SJCRH30 (cell line): ENCODE data around the gene GRIK3. TPM values are rescaled to one million over a fixed set of nuclear protein-coding genes. Genes with fewer than 3 reads are reported as not detected.

Experiments used
- DNase-seq, 2 experiments: peaks; one replicate each; pipeline ENCODE4 v3.0.0-alpha.2; 2015 to 2020
- H3K27ac ChIP-seq: fragments of 250-450 bp; sonication (Bioruptor Pico); 2 replicates; pipeline ENCODE4 v1.5.1; 2020; ENCODE audit warnings: mild to moderate bottlenecking, moderate library complexity
- H3K27me3 ChIP-seq: fragments of 250-450 bp; sonication (Bioruptor Pico); 2 replicates; pipeline ENCODE4 v1.5.1; 2020; ENCODE audit warnings: mild to moderate bottlenecking, moderate library complexity
- H3K36me3 ChIP-seq: fragments of 250-450 bp; sonication (Bioruptor Pico); 2 replicates; pipeline ENCODE4 v1.5.1; 2020; ENCODE audit warnings: mild to moderate bottlenecking, moderate library complexity
- H3K4me1 ChIP-seq: fragments of 250-450 bp; sonication (Bioruptor Pico); 2 replicates; pipeline ENCODE4 v1.5.1; 2020; ENCODE audit warnings: mild to moderate bottlenecking, moderate library complexity
- H3K4me3 ChIP-seq: fragments of 250-450 bp; sonication (Bioruptor Pico); 2 replicates; pipeline ENCODE4 v1.5.1; 2020; ENCODE audit warnings: mild to moderate bottlenecking, moderate library complexity
- H3K9me3 ChIP-seq: fragments of 250-450 bp; sonication (Bioruptor Pico); replicated peaks from 2 replicates; pipeline ENCODE4 v1.5.1; 2020; ENCODE audit warnings: mild to moderate bottlenecking, moderate library complexity
- total RNA-seq: library from RNA; depleted of rRNA; stranded (reverse); fragments of >200 nt; shearing (Covaris generic); gene quantifications from 2 replicates; pipeline ENCODE4 v1.2.3, GENCODE V29; 2014

The GRIK3 gene
- total RNA-seq, 1 experiment from 2014 or later = not detected

GRCh38 chr1:36889478-36890226 is 144.7 kb downstream of the GRIK3 start:
- Histone ChIP-seq H3K36me3 (no peaks in the 10 kb centered on the region), H3K9me3 (no peaks in the 10 kb centered on the region)
- no peak for DNase-seq

GRCh38 chr1:36888811-36889477 is 145.4 kb downstream of the GRIK3 start:
- Histone ChIP-seq H3K27me3 (peaks cover 4% of the 10 kb centered on the region; the same call in 1 of the 2 replicates), H3K27ac (no peak overlapping the region), H3K4me1 (no peaks in the 10 kb centered on the region), H3K36me3 (no peaks in the 10 kb centered on the region), H3K9me3 (no peaks in the 10 kb centered on the region), H3K4me3 (no peak overlapping the region)
- DNase-seq = no peak

More at GRCh38 chr1:36889478-36890226, 144.7 kb downstream of the GRIK3 start:
- no peak overlapping the region for H3K4me3 ChIP-seq
- peaks cover 4% of the 10 kb centered on the region; the same call in 1 of the 2 replicates for H3K27me3 ChIP-seq
- H3K4me1 ChIP-seq = no peaks in the 10 kb centered on the region
- no peak overlapping the region for H3K27ac ChIP-seq

- H3K27me3 ChIP-seq = peaks cover 11% of the 10 kb centered on the region; the same call in 1 of the 2 replicates
- no peak overlapping the region for H3K4me3 ChIP-seq
- no peaks in the 10 kb centered on the region for H3K36me3 ChIP-seq
- H3K9me3 ChIP-seq = no peaks in the 10 kb centered on the region
- no peaks in the 10 kb centered on the region for H3K4me1 ChIP-seq
- H3K27ac ChIP-seq = no peak overlapping the region
- DNase-seq = no peak
Measured at GRCh38 chr1:36885540-36886357, 148.6 kb downstream of the GRIK3 start.

- no peaks in the 10 kb centered on the region for H3K9me3 ChIP-seq
- no peak for DNase-seq
- H3K36me3 ChIP-seq = no peaks in the 10 kb centered on the region
- H3K27me3 ChIP-seq = peaks cover 11% of the 10 kb centered on the region; the same call in 1 of the 2 replicates
- no peaks in the 10 kb centered on the region for H3K4me1 ChIP-seq
- no peak overlapping the region for H3K4me3 ChIP-seq
- no peak overlapping the region for H3K27ac ChIP-seq
Measured at GRCh38 chr1:36884801-36885200, 149.5 kb downstream of the GRIK3 start.

GRCh38 chr1:36884029-36884701 is 150.2 kb downstream of the GRIK3 start:
- H3K4me3 ChIP-seq = no peak overlapping the region
- no peak for DNase-seq

GRCh38 chr1:36883315-36883949 is 150.9 kb downstream of the GRIK3 start:
- no peaks in the 10 kb centered on the region for H3K9me3 ChIP-seq
- no peak overlapping the region for H3K27ac ChIP-seq
- no peaks in the 10 kb centered on the region for H3K36me3 ChIP-seq
- H3K27me3 ChIP-seq = peaks cover 7% of the 10 kb centered on the region; the same call in 1 of the 2 replicates
- H3K4me1 ChIP-seq = no peaks in the 10 kb centered on the region
- no peak for DNase-seq
- H3K4me3 ChIP-seq = no peak overlapping the region

More at GRCh38 chr1:36884029-36884701, 150.2 kb downstream of the GRIK3 start:
- no peaks in the 10 kb centered on the region for H3K36me3 ChIP-seq
- no peak overlapping the region for H3K27ac ChIP-seq
- H3K9me3 ChIP-seq = no peaks in the 10 kb centered on the region
- no peaks in the 10 kb centered on the region for H3K4me1 ChIP-seq
- peaks cover 11% of the 10 kb centered on the region; the same call in 1 of the 2 replicates for H3K27me3 ChIP-seq

- Histone ChIP-seq H3K27me3 (peaks cover 7% of the 10 kb centered on the region), H3K27ac (no peak overlapping the region), H3K36me3 (no peaks in the 10 kb centered on the region), H3K4me1 (no peaks in the 10 kb centered on the region), H3K4me3 (no peak overlapping the region), H3K9me3 (no peaks in the 10 kb centered on the region)
- DNase-seq = no peak
Measured at GRCh38 chr1:36882536-36883285, 151.6 kb downstream of the GRIK3 start.

- peaks cover 7% of the 10 kb centered on the region for H3K27me3 ChIP-seq
- no peaks in the 10 kb centered on the region for H3K36me3 ChIP-seq
- no peak overlapping the region for H3K4me3 ChIP-seq
- H3K27ac ChIP-seq = no peak overlapping the region
- H3K4me1 ChIP-seq = no peaks in the 10 kb centered on the region
- DNase-seq = no peak
- H3K9me3 ChIP-seq = no peaks in the 10 kb centered on the region
Measured at GRCh38 chr1:36881541-36881940, 152.8 kb downstream of the GRIK3 start.

GRCh38 chr1:36881068-36881405 is 153.3 kb downstream of the GRIK3 start:
- Histone ChIP-seq H3K27ac (no peak overlapping the region), H3K9me3 (no peaks in the 10 kb centered on the region), H3K4me3 (no peak overlapping the region), H3K4me1 (no peaks in the 10 kb centered on the region), H3K36me3 (no peaks in the 10 kb centered on the region), H3K27me3 (peaks cover 7% of the 10 kb centered on the region)
- no peak for DNase-seq

- Histone ChIP-seq H3K4me1 (no peaks in the 10 kb centered on the region), H3K36me3 (no peaks in the 10 kb centered on the region), H3K4me3 (no peak overlapping the region), H3K27me3 (peaks cover 7% of the 10 kb centered on the region), H3K27ac (no peak overlapping the region), H3K9me3 (no peaks in the 10 kb centered on the region)
- DNase-seq = no peak
Measured at GRCh38 chr1:36880155-36881067, 153.9 kb downstream of the GRIK3 start.

- H3K9me3 ChIP-seq = no peaks in the 10 kb centered on the region
- DNase-seq = no peak
- no peak overlapping the region for H3K27ac ChIP-seq
Measured at GRCh38 chr1:36879613-36880012, 154.7 kb downstream of the GRIK3 start.

GRCh38 chr1:36876990-36877389 is 157.3 kb downstream of the GRIK3 start:
- Histone ChIP-seq H3K27ac (no peak overlapping the region), H3K4me1 (no peaks in the 10 kb centered on the region), H3K4me3 (no peak overlapping the region), H3K9me3 (no peaks in the 10 kb centered on the region), H3K27me3 (peaks cover 7% of the 10 kb centered on the region), H3K36me3 (no peaks in the 10 kb centered on the region)
- DNase-seq = no peak

More at GRCh38 chr1:36879613-36880012, 154.7 kb downstream of the GRIK3 start:
- H3K4me3 ChIP-seq = no peak overlapping the region
- H3K36me3 ChIP-seq = no peaks in the 10 kb centered on the region
- H3K4me1 ChIP-seq = no peaks in the 10 kb centered on the region
- peaks cover 7% of the 10 kb centered on the region for H3K27me3 ChIP-seq
